GM18858 (cell line): ENCODE data around the gene KIF1B.
"Not testable (repeated sequence)": the region's sequence is repeated elsewhere in the genome, so short reads cannot be mapped to it uniquely, and the experiment has no call there.

ENCODE experiments used
- ATAC-seq: cut with Tn5 transposase; IDR thresholded peaks from one replicate; pipeline ENCODE4 v1.9.1; 2021; ENCODE audit not compliant: unreplicated experiment

The KIF1B gene

DNA sequence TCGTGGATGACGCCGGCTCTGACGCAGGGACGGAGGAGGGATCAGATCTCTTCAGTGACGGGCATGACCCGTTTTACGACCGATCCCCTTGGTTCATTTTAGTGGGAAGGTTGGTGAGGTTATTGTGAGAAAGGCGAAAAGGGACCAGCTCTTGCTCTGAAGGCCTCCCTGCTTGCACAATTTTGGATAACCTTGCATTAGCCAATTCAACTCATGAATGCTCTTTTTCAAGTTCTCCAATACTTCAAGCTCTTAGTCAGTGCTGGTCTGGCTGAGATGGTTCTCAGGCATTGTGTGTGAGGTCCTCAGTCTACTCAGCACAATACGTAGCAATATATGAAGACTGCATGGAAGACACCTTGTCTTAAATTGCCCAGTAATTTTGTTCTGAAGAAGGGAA is 115.9 kb downstream of the KIF1B start:
- ATAC-seq, result no peak

DNA sequence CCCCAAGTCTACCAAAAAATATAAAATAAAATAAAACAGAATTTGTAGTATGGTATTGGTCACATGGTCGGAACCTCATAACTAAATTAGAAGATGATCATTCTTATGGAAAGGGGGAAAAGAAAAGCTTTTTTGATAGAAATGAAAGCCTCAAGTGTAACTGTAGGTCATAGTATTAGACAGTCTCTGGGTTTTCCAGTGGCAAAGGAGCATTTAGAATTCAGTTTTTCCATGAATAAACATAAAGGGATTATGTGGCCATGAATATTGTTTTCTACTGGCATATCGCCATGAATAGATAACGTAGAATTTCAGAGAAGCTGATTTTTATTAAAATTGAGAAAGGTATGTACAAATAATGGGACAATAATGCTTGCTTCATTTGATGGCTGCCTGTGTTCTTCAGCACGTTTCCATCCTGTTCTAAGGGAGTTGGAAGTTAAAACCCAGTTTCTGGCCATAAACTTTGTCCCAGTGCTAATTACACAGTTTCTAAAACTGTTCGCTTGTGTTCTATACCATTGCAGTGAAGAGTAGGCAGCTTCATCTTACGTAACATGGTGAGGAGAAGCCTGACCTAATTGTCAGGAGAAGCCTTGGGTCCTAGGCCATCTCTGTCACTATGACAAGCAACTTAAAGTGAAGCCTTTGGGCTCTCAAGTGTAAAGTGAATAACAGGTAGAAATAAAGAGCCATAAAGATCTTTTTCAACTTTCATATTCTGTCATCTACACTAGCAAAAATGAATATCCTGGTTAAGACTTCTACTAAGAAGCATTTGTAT is 118.0 kb downstream of the KIF1B start:
- ATAC-seq, result no peak

- no peak for ATAC-seq
These were observed 127.1 kb downstream of the KIF1B start for GRCh38 chr1:10337436-10337835.

DNA sequence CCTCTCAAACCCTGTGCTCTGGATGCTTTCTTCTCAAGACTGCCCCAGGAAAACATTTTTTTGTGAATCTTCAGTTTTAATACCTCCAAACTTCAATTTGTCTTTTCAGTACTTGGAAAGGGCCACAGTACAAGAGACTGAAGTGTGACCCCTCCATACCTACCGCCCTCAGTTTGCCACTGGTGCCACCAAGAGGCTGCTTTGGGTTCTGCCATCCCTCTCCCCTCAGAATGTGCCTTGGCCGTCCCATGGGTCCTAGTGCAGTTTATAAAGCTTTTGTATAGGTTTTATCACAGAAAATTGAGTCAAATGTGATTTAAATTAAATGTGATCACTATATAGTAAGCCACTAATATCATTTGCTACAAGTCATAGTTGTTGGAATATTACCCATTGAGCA is 127.7 kb downstream of the KIF1B start:
- no peak for ATAC-seq

DNA sequence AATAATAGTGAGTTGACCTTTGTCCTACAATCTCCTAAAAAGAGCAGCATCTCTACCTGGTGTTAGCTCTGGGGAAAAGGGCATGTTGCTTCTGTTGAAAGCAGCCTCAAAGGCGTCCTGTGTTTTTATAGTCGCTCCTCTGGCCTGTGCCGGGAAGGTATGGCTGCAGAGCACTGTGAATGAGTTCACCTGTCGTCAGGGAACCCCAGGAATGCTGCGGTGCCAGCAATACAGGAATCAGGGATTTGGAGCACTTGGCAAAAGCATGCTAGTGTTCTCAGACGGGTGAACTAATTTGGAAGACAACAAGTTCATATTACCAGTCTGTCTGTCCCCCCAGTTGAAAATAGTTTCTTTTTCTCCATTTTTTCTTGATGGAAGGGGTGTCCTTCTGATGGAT is 128.2 kb downstream of the KIF1B start:
- ATAC-seq, result no peak

GRCh38 chr1:10339036-10339567 is 128.7 kb downstream of the KIF1B start:
- no peak for ATAC-seq

GRCh38 chr1:10339815-10340214 is 129.4 kb downstream of the KIF1B start:
- no peak for ATAC-seq

DNA sequence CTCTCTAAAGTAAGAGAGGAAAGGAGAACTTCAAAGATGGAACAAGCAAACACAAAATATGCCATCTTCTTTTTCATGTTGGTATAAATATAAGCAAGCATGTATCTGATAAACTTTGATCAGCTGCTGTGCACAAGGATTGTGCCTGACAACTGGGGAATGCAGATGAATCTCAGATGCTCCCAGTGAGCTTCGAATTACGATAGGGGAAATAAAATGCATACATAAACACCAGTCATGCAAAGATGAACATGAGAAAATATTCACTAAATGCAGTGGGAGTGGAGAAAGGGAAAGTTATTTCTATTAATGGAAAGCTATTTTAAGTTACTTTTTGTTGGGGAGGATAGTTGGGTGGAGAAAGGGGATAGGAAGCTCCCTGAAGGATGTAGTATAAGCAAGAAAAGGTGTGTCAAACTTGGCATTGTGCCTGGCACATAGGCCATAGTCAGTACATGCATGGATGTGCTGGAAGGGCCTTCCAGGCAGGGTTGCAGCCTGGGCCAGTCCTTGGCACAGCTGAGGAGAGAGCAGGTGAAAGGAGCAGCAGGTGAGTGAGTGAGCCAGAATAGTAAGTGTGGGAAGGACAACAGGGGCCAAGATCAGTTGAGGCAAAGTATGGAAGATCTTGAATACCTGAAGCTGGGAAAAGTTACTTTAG is 130.7 kb downstream of the KIF1B start:
- no peak for ATAC-seq

DNA sequence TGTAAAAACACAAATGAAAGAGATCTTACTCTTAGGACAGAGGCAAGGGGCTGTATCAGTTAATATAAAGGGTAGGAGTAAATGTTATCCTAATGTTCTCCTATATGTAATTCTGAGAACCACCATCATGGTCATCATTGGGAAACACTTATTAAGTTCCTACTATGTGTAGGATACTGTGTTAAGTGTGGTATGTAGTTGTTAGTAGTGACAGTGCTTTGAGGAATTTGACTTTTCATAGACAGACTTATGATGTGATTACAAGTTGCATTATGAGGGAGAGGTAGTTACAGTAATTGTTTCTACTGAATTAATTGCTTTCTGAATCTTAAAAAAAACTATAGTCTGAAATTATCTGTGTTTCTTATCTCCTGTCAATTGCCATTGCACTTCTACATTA is 136.7 kb downstream of the KIF1B start:
- no peak for ATAC-seq

DNA sequence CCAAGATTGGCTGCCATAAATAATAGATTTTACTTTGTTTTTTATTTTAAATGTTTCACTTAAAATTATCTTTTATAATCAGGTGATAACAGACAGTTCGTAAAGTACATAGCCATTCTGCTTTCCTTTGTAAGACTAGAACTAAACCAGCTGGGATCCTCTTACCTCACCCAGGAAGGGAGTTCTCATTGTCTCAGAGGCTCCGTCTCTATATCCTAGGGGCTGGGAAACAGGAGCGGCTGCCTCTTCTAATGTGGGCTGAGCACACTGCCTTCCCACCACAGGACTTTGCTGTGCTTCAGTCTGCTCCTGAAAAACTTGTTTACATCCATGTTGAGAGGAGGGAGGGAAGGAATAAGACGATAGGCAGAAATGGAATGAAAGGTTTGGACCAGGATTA is 142.9 kb downstream of the KIF1B start:
- ATAC-seq, result no peak

DNA sequence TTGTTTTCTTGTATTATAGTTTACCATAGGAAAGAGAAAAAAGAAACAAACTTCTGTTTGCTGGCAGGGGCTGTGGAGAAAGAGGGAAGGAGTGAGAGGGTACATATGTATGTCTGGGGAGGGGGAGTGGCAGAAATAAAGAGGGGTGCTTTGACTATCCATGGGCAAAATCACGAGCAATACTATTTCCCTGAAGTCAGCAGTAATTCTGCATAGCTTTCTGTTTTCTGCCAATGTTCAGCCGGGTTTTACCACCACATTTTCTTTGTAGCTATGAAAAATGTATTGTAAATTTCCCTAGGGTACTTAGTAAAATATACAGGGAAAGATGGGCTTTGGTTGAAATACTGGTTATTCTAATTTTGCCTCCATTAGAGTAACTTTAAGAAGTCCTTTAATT is 143.3 kb downstream of the KIF1B start:
- ATAC-seq, result no peak

DNA sequence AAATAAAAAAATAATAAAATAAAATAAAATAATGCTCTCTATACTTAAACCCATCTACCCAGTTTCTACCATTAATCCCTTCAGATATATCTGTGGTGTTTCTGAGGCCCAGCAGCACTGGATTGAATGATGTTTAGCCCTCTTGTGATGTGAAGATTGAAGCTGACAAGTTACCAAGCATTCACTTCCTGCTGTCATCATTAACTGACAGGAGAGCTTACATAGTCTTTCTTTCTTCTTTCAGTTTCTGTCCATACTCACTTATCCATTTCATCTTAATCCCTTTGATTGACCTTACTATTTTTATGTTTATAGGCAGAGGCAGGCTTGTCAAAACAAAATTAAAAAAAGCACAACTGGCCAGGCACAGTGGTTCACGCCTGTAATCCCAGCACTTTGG is 149.7 kb downstream of the KIF1B start:
- ATAC-seq, result no peak

GRCh38 chr1:10361515-10361914 is 151.1 kb downstream of the KIF1B start:
- no peak for ATAC-seq

- no peak for ATAC-seq
These were observed 157.8 kb downstream of the KIF1B start for GRCh38 chr1:10368194-10368593.

GRCh38 chr1:10374442-10374860 is 164.1 kb downstream of the KIF1B start:
- no peak for ATAC-seq

DNA sequence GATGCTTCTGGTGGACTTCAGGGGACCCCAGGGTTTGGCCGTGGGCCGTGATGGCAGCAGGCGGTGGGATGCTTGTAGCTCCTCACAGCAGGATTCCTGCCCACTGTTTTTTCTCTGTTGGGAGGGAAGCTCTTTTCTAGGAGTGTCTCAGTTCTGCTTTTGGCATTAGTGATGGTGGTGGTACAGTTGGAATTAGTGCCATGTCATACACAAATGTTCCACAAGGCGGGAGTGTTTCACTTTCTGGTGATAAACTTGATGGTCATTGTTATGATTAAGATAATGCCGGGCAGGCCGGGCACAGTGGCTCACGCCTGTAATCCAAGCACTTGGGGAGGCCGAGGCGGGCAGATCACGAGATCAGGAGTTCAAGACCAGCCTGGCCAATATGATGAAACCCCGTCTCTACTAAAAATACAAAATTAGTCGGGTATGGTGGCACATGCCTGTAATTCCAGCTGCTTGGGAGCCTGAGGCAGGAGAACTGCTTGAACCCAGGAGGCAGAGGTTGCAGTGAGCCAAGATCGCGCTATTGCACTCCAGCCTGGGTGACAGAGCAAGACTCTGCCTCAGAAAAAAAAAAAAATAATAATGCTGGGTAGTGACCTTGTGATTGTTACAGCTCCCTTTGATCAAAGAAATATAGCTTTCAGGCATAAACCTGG is 167.1 kb downstream of the KIF1B start:
- not testable (repeated sequence) for ATAC-seq

GRCh38 chr1:10378081-10378841 is 167.9 kb downstream of the KIF1B start:
- no peak for ATAC-seq

DNA sequence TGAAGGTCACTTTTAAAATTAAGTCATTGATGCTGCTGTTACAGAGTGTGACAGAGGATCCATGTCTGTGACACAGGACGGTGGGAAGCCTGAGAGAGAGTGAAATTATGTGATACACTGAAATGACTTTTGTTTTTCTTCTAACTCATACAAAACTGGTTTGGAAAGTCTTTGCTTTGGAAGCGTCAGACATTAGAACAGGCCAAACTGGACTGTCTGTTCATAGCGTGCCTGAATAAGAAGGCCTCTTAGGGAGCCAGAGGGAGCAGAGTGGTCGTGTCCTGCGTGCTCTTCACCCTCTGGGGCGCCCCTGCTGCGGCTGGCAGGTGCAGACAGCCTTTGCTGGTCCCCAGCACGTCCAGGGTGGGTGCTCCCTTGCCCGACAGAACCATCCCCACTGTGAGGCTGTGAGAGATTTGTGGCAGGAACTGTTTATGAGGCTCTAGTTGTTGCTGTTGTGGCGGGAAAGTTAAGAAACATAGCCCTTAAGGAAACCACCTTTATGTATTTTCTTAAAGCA is 168.8 kb downstream of the KIF1B start:
- no peak for ATAC-seq

DNA sequence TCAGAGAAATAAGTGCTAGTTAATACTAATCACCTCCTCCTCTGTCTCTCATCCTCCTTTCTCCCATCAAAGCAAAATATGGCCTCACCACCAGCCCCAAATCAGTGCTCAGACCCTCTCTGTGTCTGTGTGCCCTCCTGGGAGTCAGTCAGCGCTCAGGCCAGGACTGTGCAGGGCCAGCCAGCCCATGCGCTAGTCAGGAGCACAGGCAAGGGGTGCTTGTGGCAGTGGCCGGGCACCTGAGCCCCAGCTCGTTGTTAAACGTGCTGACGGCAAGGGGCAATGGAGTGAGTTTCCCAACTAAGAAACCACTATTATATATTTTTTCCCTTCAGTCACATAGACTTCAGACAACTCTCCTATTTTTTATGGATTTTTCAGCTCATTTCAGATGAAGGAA is 169.3 kb downstream of the KIF1B start:
- ATAC-seq, result no peak

DNA sequence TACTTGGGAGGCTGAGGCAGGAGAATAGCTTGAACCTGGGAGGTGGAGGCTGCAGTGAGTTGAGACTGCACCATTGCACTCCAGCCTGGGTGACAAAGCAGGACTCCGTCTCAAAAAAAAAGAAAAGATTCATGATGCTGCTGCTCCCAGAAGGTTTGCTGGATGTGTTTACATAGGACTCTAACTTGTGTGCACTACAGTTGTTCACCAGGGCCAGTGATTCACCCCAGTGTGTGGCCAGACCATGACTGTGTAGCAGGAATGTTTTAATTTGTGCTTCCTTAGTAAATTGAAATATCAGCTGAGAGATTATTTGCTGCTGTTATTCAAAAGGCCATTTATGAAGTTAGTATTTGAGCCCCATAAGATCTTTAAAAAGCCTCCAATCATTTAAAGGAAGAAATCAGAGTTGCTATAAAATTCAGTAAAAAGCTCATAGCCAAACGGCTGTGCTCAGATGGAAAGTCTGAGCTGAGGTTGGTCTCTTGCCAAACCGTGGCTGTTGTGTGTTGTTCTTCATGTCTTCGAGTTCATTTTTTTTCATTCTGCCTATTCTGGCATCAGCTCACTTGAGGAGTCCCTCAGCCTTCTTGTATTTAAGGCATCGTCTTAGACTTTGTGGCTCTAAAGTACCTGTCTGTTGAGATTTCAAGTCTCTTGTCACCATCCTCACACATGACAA is 170.4 kb downstream of the KIF1B start:
- no peak for ATAC-seq
